ENCODE measurements around the gene PHF24.

PHF24 gene

DNA sequence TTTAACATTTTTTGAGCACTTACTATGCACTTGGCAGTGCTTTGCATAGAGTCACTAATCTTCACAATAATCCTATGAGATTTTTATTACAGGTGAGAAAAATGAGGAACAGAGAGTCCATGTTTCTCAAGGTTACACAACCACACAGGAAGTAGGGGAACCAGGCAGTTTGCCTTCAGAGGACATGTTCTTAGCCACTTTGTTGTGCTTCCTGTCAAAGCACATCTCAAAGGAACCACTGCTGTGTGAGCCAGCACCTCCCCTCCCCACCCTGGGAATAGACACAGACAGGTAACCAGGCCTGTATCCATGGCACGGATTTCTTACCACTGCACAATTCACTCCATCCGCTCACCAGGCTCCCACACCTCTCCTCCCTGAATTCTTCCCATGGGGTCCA is 25.1 kb downstream of the PHF24 start:
- no peak for DNase-seq (ENCODE audit: low spot score)

DNA sequence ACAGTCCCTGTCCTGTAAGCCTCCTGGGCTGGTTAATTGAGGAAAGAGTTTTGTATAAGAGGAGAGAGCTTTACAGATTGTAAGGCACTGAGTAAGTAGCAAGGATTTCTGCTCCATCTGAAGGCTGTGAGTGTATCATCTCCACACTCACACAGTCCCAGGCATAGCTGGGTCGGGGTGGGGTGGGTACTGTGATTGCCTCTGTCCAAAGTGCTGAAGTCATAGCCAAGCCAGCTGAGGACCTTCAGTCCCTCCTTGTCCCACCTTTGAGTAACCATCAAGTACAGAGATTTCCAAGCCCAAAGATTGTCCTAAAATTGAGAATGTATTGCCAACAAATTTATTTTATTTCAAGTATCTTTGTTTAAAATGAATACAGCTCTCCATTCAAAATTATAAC is 26.0 kb downstream of the PHF24 start:
- no peak for DNase-seq (ENCODE audit: low spot score)

DNA sequence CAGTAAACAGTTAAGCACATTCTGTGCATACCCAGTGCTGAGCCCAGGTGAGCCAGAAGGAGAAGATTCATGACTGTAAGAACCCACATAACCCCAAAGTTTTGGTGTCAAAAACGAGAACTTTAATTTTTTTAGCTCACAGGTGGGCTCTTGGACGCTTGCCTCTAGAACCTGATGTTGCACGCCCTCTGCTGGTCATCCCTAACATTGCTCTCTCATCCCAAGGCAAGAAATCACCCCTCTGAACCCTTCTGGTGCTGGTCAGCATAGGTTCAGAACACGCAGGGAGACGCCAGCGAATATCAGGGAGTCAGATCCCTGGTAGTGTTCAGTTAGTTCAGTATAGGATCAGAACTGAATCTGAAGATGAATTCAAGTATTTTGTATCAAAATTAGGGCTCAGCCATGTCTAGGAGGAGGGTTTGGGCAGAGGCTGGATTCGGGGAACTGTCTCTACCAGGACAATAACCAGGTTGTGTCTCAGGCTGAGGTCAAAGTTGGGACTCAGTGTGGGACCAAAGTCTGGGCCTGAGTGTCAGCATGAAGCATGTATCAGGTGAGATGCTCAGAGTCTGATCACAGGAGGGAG is 27.3 kb downstream of the PHF24 start:
- DNase-seq (ENCODE audit: low spot score): peak; percentile 45

DNA sequence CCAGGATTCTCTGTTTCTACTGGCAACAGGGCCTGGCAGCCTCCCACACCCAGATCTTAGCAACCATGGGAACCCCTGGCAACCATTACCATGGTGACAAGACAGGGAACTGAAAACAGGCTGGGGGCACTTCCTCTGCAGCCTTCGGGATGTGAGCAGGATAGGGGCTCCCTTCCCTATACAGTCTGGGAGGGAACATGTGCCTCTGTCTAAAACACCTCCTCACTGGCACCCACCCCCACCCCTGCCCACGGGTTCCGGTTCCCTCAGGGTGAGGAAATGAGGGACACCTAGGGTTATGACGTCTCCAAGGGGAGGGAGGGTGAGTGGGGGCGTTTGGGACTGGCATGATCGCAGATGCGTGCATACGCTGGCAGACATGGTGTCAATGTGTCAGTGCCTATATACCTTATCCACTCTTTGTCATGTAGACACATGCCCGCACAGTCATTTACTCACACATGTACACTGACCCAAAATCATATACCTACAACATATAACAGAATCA is 28.5 kb downstream of the PHF24 start:
- DNase-seq (ENCODE audit: low spot score): no peak

DNA sequence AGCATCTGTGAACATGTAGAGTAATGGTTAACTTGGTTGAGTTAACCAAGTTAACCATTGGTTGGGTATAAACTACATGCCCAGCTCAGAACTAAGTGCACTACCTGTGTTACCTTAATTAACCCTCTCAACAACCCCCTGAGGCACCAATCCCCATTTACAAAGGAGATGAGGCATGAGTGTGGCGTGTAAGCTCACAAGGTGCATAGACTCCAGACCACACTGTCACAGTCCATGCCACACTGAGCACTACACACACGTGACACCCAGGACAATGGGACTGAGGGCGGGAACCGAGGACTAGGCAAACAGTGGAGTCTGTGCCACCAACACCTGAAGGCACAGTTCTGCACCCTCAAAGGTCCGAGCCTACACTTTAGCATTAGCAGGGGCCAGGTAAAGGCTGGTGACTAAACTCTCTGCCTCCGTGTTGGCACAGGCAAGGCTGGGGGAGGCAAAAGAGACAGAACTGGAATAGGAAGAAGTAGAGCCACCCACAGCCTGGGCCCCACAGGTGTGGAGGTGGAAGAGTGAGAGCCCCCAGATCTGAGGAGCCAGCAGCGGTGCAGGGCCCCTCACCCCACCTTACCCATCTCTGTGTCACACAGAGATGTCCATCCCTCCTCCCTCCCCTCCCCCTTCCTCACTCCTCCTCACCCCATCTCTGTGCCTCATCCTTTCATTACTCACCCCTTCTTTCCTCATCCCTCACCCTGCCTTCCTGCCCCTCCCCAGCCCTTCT is 29.2 kb downstream of the PHF24 start:
- DNase-seq (ENCODE audit: low spot score): no peak

DNA sequence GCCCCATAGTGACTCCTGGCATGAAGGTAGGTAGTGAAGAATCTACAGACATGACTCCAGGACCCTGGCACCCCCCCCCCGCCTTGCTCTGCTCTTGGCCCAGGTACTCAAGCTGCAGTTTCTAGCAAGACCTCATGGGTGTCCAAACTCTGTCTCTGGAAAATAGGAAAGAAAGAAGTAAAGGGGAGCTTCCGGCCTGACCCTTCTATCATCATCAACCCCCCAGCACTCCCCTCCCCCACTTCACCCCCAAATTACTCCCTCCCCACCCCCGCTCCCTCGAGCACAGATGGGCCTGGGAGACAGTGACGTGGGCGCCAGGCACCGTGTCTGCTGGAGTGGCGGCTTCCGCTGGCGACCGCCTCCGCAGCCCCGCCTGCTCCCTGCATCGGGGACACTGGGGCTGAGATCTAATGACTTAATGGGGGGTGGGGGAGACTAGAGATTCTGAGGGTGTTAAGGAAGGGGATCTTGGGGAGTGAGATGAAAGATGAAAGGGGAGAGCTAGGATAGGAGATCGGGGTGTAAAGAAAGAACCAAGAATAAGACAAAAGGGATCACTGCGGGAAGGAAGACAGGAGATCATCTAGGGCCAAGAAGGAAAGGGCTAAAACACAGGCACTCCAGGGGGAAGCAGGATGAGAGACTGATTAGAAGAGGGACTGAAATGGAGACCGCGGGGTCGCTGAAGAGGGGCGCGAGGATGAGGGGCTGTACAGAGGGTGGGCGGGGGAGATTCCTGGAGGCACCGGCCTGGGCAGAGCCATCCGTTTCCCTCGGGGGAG is 30.3 kb downstream of the PHF24 start:
- DNase-seq (ENCODE audit: low spot score): no peak

DNA sequence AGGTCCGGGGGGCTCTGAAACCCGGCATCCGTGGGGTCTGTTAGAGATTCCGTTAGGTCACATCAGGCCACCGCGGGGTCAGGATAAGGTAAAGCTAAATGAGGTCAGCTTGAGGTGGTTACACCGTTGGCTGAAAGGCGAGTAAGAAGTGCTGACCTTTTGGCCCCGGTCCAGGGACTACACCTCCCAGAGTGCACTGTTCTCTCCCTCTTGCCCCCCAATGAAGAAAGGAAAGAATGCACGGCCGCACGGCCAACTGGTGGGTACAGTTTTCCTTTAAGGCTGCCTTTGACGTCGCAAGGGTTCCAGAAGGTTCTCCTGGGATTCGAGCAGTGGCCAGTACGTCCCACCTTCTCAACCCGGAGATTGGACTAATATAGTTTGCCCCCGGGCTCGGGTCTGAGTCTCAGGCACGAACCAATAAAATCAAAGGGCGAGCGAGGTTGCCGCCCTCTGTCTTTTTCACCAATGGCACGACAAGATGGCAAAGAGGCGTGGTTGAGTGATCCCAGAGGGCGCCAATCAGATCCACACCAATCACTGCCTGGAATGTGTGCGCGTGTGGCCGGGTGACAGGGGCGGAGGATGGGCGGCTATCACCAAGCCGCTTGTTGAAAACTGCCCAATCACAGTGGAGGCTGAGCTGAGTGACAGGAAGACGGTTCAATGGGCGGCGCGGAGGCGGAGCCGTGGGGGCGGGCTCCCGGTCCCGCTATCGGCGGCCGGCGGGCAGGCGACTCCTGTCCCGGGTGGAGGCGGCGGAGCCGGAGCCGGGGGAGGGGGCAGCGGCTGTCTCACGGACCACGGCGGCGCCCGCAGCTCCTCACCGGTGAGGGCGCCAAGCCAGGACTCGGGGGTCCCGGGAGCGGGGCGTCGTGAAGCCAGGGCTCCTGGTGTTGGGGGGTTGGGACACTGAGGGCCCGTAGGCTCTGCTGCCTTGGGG is 31.2 kb downstream of the PHF24 start, which contains the start of gene DNAJB5:
DNAJB5 (plus strand) TSS at position 743 of the 943 bp plus-strand sequence. CDS start 886 bp downstream, outside the sequence.
- DNase-seq (ENCODE audit: low spot score): peak; percentile 99

DNA sequence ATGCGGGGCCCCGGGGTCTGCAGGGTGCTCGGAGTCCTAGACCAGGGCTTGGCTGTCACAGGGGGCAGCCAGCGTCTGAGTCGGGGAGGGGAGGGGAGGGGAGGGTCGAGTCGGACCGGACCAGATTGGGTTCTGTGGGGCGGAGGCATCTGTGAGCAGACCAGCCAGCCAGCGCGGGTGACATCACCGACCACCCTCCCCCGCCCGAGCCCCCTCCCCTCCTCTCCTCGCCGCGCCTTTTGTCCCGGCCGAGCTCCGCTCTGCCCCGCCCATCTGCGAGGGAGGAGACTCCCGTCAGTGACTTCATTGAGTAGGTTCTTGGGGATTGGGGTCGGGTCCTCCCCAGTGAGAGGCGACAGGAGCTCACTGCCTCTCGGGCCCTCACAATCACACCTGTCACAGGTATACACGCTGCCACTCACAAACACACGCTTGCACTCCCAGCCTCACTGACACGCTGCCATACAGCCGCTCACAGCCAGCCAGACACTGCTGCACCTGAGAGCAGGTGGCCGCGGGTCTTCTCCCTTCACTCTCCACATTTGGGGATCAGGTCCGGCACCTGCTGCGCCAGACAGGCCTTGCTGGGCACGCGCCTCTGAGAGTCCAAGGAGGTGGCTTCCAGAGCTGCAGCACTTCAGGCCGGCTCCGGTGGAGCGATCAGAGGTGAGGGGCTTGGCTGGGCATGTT is 32.0 kb downstream of the PHF24 start:
- DNase-seq (ENCODE audit: low spot score): peak; percentile 48

DNA sequence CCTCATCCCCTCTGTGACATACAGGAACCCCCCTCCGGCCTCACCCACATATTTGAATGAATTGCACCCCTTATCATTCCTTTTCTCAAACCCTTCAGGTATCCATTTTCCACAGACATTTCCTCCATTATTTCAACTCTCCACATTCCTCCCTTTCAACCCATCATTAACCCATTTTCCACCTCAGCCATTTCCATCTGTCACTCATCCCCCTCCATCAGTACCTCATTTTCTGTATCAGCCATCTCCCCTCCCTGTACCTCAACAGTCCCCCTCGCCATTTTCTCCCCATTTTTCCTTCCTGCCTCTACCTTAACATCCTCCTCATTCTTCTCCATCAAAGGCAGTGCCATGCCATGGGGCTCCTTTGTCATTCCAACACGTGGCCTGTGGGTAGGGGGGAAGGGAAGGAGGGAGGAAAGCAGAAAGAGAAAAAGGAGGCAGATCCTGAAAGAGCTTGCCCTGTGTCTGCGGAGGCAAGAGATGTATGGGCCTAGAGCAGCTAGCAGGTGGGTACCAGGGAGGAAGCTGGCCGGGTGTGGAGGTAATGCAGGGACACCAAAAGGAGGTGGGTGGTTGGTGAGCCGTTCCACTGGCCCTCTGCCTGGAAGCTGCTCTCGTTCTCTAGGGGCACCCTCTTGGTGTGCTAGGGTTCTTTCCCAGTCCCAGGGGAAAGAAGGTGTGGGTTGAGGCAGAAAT is 33.0 kb downstream of the PHF24 start:
- DNase-seq (ENCODE audit: low spot score): no peak

DNA sequence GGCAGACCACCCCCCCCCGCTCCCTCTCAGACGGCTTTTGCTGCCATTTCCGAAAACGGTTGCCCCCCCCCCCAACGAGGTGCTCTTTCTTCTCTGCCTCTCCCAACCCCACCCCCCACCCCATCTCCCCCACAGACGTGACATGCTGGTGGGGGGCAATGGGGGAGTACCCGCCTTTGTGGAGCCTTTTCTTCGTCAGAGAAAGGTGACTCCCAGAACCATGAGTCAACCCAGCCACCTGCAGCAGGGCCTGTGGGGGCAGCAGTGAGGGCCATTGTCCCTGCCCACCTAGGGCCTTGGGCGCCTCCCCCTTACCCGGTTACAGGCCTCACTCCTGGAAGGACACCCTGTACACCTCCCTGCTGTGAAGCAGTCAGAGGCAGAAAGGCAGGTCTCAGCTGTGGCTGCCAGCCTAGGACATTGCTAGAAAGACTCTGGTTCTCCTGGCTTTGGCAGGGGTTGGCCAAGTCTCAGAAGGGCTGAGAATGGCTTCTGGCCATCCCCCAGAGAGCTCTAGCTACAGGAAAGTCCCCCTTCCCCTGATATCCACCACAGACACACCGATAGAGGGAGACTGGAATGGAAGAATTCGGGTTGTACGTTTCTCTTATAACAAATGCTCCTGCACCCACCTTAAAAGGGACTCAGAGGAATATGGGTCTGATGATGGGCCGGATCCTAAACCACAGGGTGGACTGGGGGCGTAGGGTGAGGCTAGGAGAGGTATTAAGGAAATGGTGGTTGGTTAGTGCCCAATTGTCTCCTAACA is 33.7 kb downstream of the PHF24 start:
- no peak for DNase-seq (ENCODE audit: low spot score)

DNA sequence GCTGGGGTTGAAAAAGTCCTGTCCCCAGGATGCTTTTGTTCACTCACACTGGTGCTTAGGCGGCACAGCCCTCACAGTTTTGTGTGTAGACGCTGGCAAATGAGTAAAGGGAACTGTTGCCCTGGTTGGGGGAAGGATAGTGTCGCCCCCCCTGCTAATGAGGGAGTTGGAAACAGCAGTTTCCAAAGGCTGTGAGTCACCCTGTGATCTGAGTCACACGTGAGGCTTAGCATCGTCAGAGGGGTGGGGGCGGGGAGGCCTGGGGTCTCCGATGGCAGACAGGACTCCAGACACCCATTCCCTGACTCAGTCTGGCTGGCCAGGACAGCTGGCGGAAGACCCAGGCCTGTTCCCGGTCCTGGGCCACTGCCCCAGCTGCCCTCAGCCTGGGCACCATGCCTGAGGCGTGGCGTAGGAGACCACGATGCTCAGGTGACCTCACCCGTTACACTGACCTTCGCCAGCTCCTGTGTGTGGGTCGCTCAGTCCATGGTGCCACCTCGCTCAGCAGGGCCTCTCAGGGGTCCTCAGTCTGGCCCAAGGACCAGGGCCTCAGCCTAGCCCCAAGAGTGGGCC is 34.4 kb downstream of the PHF24 start:
- peak; percentile 77 for DNase-seq (ENCODE audit: low spot score)

DNA sequence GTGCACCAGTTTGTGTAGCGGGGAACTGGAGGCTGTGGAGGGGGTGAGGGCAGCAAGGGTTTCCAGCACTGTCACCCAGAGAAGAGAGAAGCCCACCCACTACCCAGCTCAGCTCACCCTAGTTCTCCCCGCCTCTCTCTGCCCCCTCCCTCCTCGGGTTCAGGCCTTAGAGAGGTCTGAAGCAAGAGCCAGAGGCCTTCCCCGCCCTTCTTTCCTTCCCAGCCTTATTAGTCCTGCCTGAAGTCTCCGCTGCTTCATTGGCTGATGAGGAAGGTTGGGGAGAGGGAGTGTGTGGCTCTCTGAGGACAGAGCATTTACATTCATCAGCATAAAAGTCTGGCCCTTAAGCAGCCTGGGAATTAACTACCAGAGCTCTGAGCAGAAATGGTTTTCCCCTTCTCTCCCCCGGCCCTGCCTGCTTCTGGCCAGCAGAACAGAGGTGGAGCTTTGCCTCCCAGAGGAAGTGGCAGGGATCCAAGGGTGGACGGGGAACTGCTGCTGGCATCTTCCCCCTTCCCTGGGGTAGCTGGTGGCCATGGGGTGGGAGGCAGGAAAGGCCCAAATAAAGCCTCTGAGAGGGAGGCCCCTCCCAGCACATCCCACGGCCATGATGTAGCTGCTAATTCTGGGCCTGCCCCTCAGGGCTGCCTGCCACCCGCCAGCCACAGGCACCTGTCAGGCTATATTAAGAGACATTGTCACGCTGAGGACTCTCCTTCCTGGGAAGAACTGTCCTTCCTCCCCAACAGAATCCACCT is 35.6 kb downstream of the PHF24 start:
- DNase-seq (ENCODE audit: low spot score): no peak

DNA sequence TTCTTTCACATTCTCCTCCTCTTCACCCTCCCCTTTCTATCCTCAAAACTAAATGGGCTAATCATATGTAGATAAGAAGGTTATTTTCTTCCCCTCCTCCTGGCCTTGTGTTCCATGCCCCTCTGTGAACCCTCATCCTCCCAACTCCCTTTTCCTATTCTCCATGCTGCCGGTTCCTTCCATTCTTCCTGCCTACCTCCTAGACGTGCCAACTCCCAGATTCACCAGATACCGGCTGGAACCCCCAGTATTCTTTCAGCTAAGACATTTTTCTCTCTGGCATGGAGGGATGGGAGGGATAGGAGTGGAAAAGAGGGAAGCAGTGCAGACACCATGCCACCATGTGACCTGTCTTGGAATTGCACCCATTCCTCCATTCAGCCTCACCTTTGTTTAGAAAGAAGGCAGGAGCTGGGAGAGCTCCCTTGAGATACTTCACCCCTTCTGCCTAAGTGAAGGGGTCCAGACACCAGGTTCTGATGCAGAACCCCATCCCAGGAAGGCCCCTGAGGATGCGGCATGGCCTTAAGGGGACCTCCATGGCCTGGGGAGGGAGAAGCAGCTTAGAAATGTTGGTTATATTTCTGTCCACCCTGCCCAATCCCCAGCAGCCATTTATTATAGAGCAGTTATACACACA is 36.3 kb downstream of the PHF24 start:
- DNase-seq (ENCODE audit: low spot score): peak; percentile 91

DNA sequence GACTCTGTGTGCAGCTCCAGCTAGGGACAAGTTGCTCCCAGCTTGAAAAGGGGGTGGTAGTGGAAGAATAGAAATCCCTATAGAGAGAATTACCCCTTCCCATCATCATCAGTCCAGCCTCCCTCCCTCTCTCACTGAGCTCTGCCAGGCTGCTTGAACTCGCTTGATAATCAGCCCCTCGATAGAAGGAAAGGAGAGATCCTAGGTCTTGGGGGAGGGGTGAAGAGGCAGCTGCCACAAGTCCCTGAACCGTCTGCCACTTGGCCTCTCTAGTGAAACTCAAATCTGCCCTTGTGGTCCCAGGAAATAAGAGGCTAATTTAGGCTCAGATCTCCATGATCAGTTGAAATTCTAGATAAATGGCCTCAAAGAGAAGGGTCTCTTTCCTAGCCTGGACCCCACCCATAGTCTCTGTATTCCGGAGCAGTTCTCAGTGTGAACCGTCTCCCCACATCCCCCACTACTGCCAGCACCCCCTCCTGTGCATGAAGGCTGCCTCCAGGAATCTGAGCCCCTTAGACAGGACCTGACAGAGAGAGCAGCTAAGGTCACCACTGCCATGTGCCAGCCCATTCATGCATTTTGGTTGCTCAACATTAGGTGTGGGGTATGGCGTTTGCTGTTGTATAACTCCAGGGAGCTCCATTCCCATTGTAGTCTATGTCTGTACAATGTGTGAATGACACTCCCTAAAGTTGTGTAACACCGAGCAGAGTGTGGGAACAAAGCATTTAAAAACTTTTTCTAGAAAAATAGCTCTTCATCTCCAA is 37.0 kb downstream of the PHF24 start:
- no peak for DNase-seq (ENCODE audit: low spot score)

DNA sequence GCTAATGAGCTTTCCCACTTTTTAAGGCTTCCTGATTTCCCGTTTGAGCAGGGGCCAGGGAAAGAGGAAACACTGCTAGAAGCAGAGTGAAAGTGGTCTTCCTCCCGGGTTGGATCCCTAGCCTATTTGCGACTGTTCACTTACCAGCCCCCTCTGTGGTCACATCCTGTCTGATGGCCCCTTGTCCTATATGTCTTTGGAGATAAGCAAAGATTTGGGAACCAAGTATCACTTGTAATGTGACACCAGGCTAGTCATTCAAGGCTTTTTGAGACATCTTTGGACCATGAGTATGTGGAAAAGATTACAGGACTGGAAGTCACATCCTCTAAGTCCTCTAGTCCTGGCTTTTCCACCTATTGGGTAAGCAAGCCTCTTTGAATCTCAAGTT is 37.6 kb downstream of the PHF24 start:
- no peak for DNase-seq (ENCODE audit: low spot score)

DNA sequence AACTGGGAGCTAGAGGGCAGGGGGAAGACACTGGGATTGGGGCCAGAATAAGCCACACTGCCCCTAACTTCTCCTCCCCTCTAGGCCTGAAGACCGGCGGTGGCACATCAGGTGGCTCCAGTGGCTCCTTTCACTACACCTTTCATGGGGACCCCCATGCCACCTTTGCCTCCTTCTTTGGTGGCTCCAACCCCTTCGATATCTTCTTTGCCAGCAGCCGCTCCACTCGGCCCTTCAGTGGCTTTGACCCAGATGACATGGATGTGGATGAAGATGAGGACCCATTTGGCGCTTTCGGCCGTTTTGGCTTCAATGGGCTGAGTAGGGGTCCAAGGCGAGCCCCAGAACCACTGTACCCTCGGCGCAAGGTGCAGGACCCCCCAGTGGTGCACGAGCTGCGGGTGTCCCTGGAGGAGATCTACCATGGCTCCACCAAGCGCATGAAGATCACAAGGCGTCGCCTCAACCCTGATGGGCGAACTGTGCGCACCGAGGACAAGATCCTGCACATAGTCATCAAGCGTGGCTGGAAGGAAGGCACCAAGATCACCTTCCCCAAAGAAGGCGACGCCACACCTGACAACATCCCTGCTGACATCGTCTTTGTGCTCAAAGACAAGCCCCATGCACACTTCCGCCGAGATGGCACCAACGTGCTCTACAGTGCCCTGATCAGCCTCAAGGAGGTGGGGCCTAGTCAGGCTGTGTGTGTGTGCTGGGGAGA is 38.3 kb downstream of the PHF24 start:
- DNase-seq (ENCODE audit: low spot score): no peak

DNA sequence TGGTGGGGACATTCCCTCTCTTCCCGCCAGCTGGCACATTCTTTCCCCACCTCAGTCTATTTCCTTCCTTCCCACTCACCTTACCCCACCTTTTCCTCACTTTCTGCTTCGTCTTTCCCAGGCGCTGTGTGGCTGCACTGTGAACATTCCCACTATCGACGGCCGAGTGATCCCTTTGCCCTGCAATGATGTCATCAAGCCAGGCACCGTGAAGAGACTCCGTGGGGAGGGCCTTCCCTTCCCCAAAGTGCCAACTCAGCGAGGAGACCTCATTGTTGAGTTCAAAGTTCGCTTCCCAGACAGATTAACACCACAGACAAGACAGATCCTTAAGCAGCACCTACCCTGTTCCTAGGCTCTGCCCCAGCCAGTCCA is 38.8 kb downstream of the PHF24 start:
- DNase-seq (ENCODE audit: low spot score): no peak

All from COLO829 (cell line).